HepG2 (cell line): ENCODE data around the gene GRIK5. TPM values are rescaled to one million over a fixed set of nuclear protein-coding genes. Genes with fewer than 3 reads are reported as not detected.

Experiments used
- ATAC-seq: fragments of 200-7000 bp; cut with Tn5 transposase; 3 replicates; pipeline ENCODE4 v1.9.1; 2020; ENCODE audit warnings: mild to moderate bottlenecking, moderate library complexity
- BruUV-seq: library from RNA; stranded (reverse); fragments of 400-500 nt; replicated peaks from 2 replicates; lab custom pipeline; 2021; lab: Mats Ljungman, UMichigan
- CTCF ChIA-PET: fragments of 300-600 bp; formaldehyde crosslinking; extraction: SDS; loops from one replicate; lab custom pipeline; 2021; ENCODE audit warnings: low total read pairs, inconsistent platforms, low intra/inter-chr PET ratio; lab: Yijun Ruan, JAX
- POLR2A ChIA-PET: fragments of 350-600 bp; sonication (Branson Sonifier 250); formaldehyde crosslinking; loops from one replicate; lab custom pipeline; 2020; ENCODE audit warnings: antibody characterized with exemption, inconsistent platforms; lab: Yijun Ruan, JAX
- DNase-seq: peaks from one replicate; pipeline ENCODE4 v3.0.0-alpha.2; 2015; ENCODE audit warnings: low spot score
- FAIRE-seq: peaks from 3 replicates; lab custom pipeline; 2011; peaks lifted over from hg19 to GRCh38; lab: Jason Lieb, UNC
- H2AFZ ChIP-seq: one replicate; pipeline ENCODE4 v1.6.1; 2011; ENCODE audit warnings: low read length, inconsistent platforms
- H3K27ac ChIP-seq: fragments of 300-600 bp; 3 replicates; pipeline ENCODE4 v1.8.0; 2011; ENCODE audit warnings: mixed run types, mild to moderate bottlenecking, mixed read lengths, low read length, inconsistent platforms; ENCODE audit not compliant: insufficient read depth; ENCODE audit errors: extremely low read length
- H3K27me3 ChIP-seq, 2 experiments: fragments of 200-600 bp in 1 of 2; 2 replicates in 1 of 2; 3 replicates in 1 of 2; pipeline versions ENCODE4 v1.6.0 to v1.8.0; 2011; ENCODE audit warnings: low read length in 2 of 2, mild to moderate bottlenecking in 2 of 2, moderate library complexity in 2 of 2, inconsistent platforms in 1 of 2; ENCODE audit not compliant: insufficient read depth in 2 of 2, control insufficient read depth in 1 of 2
- H3K36me3 ChIP-seq, 2 experiments: fragments of 200-600 bp in 1 of 2; replicated peaks in 1 of 2; 2 replicates in 1 of 2; 3 replicates in 1 of 2; pipeline versions ENCODE4 v1.5.1 to v1.8.0; 2011; ENCODE audit warnings: low read length in 2 of 2, inconsistent platforms in 1 of 2; ENCODE audit not compliant: insufficient read depth in 2 of 2, control insufficient read depth in 1 of 2
- H3K4me1 ChIP-seq: 2 replicates; pipeline ENCODE4 v1.5.1; 2012; ENCODE audit warnings: low read length, inconsistent platforms; ENCODE audit not compliant: insufficient read depth
- H3K4me2 ChIP-seq: 2 replicates; pipeline ENCODE4 v1.6.0; 2011; ENCODE audit warnings: low read depth, low read length, inconsistent platforms
- H3K4me3 ChIP-seq, 3 experiments: fragments of 200-600 bp in 1 of 3; sonication (generic), shearing (Covaris generic) in 1 of 3; replicated peaks in 1 of 3; 2 replicates each; pipeline ENCODE4 v1.5.1; 2011 to 2016; ENCODE audit warnings: low read length in 3 of 3, inconsistent platforms in 2 of 3, low read depth in 2 of 3, mild to moderate bottlenecking in 2 of 3, control low read depth in 1 of 3, mixed read lengths in 1 of 3; ENCODE audit not compliant: insufficient read depth in 1 of 3
- H3K79me2 ChIP-seq: one replicate; pipeline ENCODE4 v1.6.1; 2011; ENCODE audit warnings: low read length, inconsistent platforms; ENCODE audit not compliant: insufficient read depth
- H3K9ac ChIP-seq: 2 replicates; pipeline ENCODE4 v1.6.0; 2011; ENCODE audit warnings: mild to moderate bottlenecking, low read depth, low read length, inconsistent platforms; ENCODE audit not compliant: insufficient read depth
- H3K9me3 ChIP-seq: 2 replicates; pipeline ENCODE4 v1.5.1; 2012; ENCODE audit warnings: mild to moderate bottlenecking, low read length
- H4K20me1 ChIP-seq: 2 replicates; pipeline ENCODE4 v1.6.0; 2011; ENCODE audit warnings: inconsistent platforms, mild to moderate bottlenecking, low read length, moderate library complexity; ENCODE audit not compliant: insufficient read depth
- KAT8 ChIP-seq: IDR thresholded peaks from 2 replicates; pipeline ENCODE4 v1.6.1; 2016; ENCODE audit warnings: missing genetic modification reagents, missing compliant biosample characterization
- ZNF432 ChIP-seq: sonication (generic); formaldehyde crosslinking; IDR thresholded peaks from 2 replicates; pipeline ENCODE4 v1.5.0; 2020; ENCODE audit warnings: missing genetic modification reagents, mild to moderate bottlenecking, borderline replicate concordance
- ZNF562 ChIP-seq: sonication (generic); formaldehyde crosslinking; IDR thresholded peaks from 2 replicates; pipeline ENCODE4 v1.8.0; 2022; ENCODE audit warnings: missing genetic modification reagents, borderline replicate concordance
- WGBS: methylation state at CpG from one replicate; pipeline ENCODE4 v1.1.6; 2017; ENCODE audit warnings: low lambda C conversion rate; 5-methylcytosine and 5-hydroxymethylcytosine counted together
- in situ Hi-C: cut with HindIII; loops from 2 replicates; pipeline ENCODE4 v1.10.0; 2017; ENCODE audit warnings: low pct_unique_long_range_greater_than_20kb; ENCODE audit not compliant: extremely low pct_ligation_motif_present
- intact Hi-C: fragments of 100-400 bp; cut with micrococcal nuclease; formaldehyde crosslinking; loops from one replicate; pipeline ENCODE4 v1.10.0; 2022; ENCODE audit not compliant: unreplicated experiment
- polyA plus RNA-seq, 8 experiments: library from polyadenylated mRNA; depleted of rRNA in 3 of 8; stranded (reverse) in 7 of 8; unstranded in 1 of 8; fragments of >200 nt; fragmentation: Illumina TruSeq in 4 of 8; extraction: Trizol in 4 of 8; gene quantifications; 2 replicates each; pipeline versions ENCODE4 v1.2.1 to v1.2.3, GENCODE V29; 2011 to 2016; ENCODE audit warnings: low read depth in 4 of 8, missing spikeins in 1 of 8, mixed read lengths in 1 of 8; ENCODE audit not compliant: insufficient read depth in 1 of 8
- total RNA-seq, 5 experiments: library from RNA; depleted of rRNA; stranded (reverse); fragments of >200 nt; fragmentation: Illumina TruSeq; extraction: Trizol; gene quantifications; 2 replicates each; pipeline ENCODE4 v1.2.3, GENCODE V29; 2016; ENCODE audit warnings: low read depth in 1 of 5
- TF ChIP-seq, protein P1 (sequence below): sonication (generic); formaldehyde crosslinking; IDR thresholded peaks from 2 replicates; pipeline ENCODE4 v1.8.1; 2023; ENCODE audit warnings: missing genetic modification reagents, inconsistent platforms, borderline replicate concordance
- TF ChIP-seq, protein P2 (sequence below): IDR thresholded peaks from 2 replicates; pipeline ENCODE4 v1.6.1; 2016; ENCODE audit warnings: missing compliant biosample characterization, missing genetic modification reagents, borderline replicate concordance

The GRIK5 gene
- total and polyA plus RNA-seq, 2 of the 13 experiments (the other 11 are each of a cell fraction or from before 2014, with no cell fraction given), result not detected

GRCh38 chr19:42105368-42105767 lies 35.4 kb upstream of the GRIK5 start (continued):
- TF ChIP-seq, protein P1, sequence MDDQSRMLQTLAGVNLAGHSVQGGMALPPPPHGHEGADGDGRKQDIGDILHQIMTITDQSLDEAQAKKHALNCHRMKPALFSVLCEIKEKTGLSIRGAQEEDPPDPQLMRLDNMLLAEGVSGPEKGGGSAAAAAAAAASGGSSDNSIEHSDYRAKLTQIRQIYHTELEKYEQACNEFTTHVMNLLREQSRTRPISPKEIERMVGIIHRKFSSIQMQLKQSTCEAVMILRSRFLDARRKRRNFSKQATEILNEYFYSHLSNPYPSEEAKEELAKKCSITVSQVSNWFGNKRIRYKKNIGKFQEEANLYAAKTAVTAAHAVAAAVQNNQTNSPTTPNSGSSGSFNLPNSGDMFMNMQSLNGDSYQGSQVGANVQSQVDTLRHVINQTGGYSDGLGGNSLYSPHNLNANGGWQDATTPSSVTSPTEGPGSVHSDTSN (CRISPR knock-in tag), result no peak

DNA sequence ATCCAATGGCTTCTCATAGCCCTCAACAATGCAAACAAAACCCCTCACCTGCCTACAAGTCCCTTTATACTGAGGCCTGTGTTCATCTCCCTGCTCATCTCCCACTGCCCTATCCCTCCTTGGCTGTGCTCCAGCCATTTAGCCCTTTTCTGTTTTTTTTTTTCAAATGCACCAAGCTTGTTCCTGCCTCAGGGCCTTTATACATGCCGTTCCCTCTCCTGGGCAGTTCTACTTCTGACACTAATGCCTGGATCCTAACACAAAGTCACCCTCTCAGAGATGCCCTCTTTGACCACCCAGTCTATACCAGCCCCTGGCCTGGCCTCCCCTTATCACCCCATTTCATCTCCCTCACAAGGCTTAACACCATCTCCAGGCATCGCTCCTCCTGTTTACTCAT lies 32.9 kb upstream of the GRIK5 start:
- peaks cover 0 to 2% of the 10 kb centered on the region in 2 experiments; a peak in 2 of 5 replicates for H3K27me3 ChIP-seq
- BruUV-seq, result no TSS peak
- no peak overlapping the region for H2AFZ ChIP-seq
- no peak overlapping the region for H3K4me2 ChIP-seq
- no peak for ATAC-seq
- no peak overlapping the region for H3K27ac ChIP-seq
- WGBS, result 50% methylated on average over 2 of the region's 2 CpGs
- H3K9me3 ChIP-seq, result no peaks in the 10 kb centered on the region
- intact Hi-C loops (no loop called here), in situ Hi-C loops (no loop called here)
- ChIA-PET CTCF (no interaction called here), POLR2A (no interaction called here)
- no peaks in the 10 kb centered on the region for H3K4me1 ChIP-seq
- DNase-seq, result no peak
- TF ChIP-seq KAT8 (no peak), ZNF562 (no peak), ZNF432 (CRISPR knock-in tag) (no peak)
- TF ChIP-seq, protein P2, sequence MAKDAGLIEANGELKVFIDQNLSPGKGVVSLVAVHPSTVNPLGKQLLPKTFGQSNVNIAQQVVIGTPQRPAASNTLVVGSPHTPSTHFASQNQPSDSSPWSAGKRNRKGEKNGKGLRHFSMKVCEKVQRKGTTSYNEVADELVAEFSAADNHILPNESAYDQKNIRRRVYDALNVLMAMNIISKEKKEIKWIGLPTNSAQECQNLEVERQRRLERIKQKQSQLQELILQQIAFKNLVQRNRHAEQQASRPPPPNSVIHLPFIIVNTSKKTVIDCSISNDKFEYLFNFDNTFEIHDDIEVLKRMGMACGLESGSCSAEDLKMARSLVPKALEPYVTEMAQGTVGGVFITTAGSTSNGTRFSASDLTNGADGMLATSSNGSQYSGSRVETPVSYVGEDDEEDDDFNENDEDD, result no peak
- no peak overlapping the region for H3K4me3 ChIP-seq
- H4K20me1 ChIP-seq, result 0 out of 2 replicates have a peak, but pooled peaks cover 2% of the 10 kb centered on the region
- FAIRE-seq, result no peak
- no peak overlapping the region for H3K9ac ChIP-seq
- H3K79me2 ChIP-seq, result no peaks in the 10 kb centered on the region
- H3K36me3 ChIP-seq, result no peaks in the 10 kb centered on the region
